ENCODE measurements around the gene SSX2B.
"Not testable (repeated sequence)": the region's sequence is repeated elsewhere in the genome, so short reads cannot be mapped to it uniquely, and the experiment has no call there.

The SSX2B gene, protein sequence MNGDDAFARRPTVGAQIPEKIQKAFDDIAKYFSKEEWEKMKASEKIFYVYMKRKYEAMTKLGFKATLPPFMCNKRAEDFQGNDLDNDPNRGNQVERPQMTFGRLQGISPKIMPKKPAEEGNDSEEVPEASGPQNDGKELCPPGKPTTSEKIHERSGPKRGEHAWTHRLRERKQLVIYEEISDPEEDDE

GRCh38 chrX:52750952-52751351 lies at the start of gene SSX2B:
Gene SSX2B (plus strand): TSS chrX:52751252. CDS start chrX:52752681, 1,429 bp downstream.
- not testable (repeated sequence) for FAIRE-seq

DNA sequence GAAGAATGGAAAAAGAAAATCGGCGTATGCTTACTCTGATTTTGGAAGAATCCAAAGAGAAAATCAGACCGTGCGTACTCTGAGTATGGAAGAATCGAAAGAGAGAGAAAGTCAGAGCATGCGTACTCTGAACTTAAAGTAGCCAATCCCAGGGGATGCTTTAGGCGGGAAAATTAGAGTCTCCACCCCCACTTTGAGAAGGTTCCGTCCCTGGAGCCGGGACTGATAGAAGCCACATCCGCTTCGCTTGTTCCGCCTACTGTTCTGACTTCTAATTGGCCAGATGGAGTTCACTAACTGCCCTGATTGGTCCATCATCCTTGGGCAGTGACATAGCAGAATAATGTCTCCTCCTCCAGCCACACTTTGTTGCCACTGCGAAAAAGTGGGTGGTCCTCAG lies 44.0 kb upstream of the SSX2B start, which contains the start of gene SSX2:
Gene SSX2 (minus strand): TSS at position 101 of the 400 bp plus-strand sequence. CDS start 1,429 bp downstream, outside the sequence.
- not testable (repeated sequence) for FAIRE-seq

- not testable (repeated sequence) for FAIRE-seq
These were observed 14.9 kb downstream of the SSX2B start for GRCh38 chrX:52765983-52766382.

GRCh38 chrX:52773504-52773903 lies 22.5 kb downstream of the SSX2B start:
- FAIRE-seq = not testable (repeated sequence)

DNA sequence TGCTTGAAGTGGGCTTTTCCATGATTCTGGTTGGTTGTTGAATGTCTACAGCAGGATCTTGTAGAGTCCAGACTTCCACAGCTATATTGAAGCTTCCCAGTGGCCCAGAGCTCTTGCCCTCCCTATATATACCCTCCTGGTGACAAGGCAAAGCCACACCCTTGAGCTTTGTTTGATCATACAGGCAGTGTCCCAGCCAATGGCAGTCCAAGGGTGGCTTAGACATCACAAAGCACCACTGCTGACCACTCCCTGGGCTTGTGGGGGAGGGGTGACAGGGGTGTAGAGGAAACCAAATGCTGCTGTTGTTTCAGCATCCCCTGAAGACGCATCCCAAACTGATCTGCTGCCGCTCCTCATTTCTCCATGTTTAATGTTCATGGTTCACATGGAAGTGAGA lies 46.3 kb downstream of the SSX2B start, which contains the start of gene SPANXN5:
Gene SPANXN5 (minus strand): TSS at position 101 of the 400 bp plus-strand sequence. CDS start 79 bp downstream, at position 22.
- FAIRE-seq = not testable (repeated sequence)

DNA sequence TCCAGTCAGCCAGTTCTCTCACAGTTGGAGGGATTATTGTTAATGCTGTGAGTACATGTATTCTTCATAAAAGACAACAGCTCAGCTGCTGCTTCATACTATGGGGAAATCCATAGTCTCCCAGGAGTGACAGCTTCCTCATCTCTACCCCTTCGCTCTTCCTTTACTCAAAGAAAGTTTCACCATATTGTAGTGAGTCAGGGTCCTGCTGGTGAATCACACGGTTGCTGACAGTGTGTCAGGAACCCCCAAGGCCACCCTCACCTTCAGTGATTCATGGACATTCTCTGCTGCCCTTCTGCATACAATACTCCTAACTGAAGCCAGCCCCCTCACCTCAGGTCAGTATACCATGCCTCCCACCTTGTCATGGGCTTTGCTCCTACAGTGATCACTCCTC lies 53.8 kb downstream of the SSX2B start:
- not testable (repeated sequence) for FAIRE-seq
